HepG2 (cell line): ENCODE data around the gene GDAP1L1. TPM values are rescaled to one million over a fixed set of nuclear protein-coding genes. Genes with fewer than 3 reads are reported as not detected.

Source experiments
- AKAP8 ChIP-seq: sonication (generic); formaldehyde crosslinking; IDR thresholded peaks from 2 replicates; pipeline ENCODE4 v1.5.1; 2020; ENCODE audit warnings: mild to moderate bottlenecking, missing genetic modification reagents
- HDAC1 ChIP-seq: sonication (generic); formaldehyde crosslinking; IDR thresholded peaks from 2 replicates; pipeline ENCODE4 v1.5.1; 2020; ENCODE audit warnings: mild to moderate bottlenecking, missing genetic modification reagents
- KDM2A ChIP-seq: sonication (generic); formaldehyde crosslinking; IDR thresholded peaks from 2 replicates; pipeline ENCODE4 v1.4.0; 2020; ENCODE audit warnings: low read depth, missing genetic modification reagents, borderline replicate concordance
- KDM3A ChIP-seq: IDR thresholded peaks from 2 replicates; pipeline ENCODE4 v1.6.1; 2018; ENCODE audit warnings: low read depth, missing compliant biosample characterization
- MED1 ChIP-seq: sonication (generic); formaldehyde crosslinking; IDR thresholded peaks from 2 replicates; pipeline ENCODE4 v1.4.0; 2020; ENCODE audit warnings: missing genetic modification reagents
- MEF2D ChIP-seq: sonication (generic); formaldehyde crosslinking; IDR thresholded peaks from 2 replicates; pipeline ENCODE4 v1.5.1; 2020; ENCODE audit warnings: mild to moderate bottlenecking, missing genetic modification reagents
- NCOA5 ChIP-seq: sonication (generic); formaldehyde crosslinking; IDR thresholded peaks from 2 replicates; pipeline ENCODE4 v1.4.0; 2020; ENCODE audit warnings: missing genetic modification reagents
- SP2 ChIP-seq: sonication (generic); formaldehyde crosslinking; IDR thresholded peaks from 2 replicates; pipeline ENCODE4 v1.5.1; 2020; ENCODE audit warnings: mild to moderate bottlenecking, missing genetic modification reagents
- TAF15 ChIP-seq: fragments of 200-400 bp; formaldehyde crosslinking; IDR thresholded peaks from one replicate; pipeline ENCODE4 v1.6.1; 2018; ENCODE audit warnings: mild to moderate bottlenecking, low read depth, low read length; ENCODE audit not compliant: poor library complexity, severe bottlenecking
- TOPORS ChIP-seq: sonication (generic); formaldehyde crosslinking; IDR thresholded peaks from 2 replicates; pipeline ENCODE4 v1.8.0; 2023; ENCODE audit warnings: mild to moderate bottlenecking, missing genetic modification reagents
- YY1 ChIP-seq: IDR thresholded peaks from 2 replicates; pipeline ENCODE4 v1.6.1; 2011; ENCODE audit warnings: low read length, low read depth, moderate library complexity, mild to moderate bottlenecking; ENCODE audit not compliant: insufficient read depth, insufficient replicate concordance
- ZFX ChIP-seq: sonication (generic); formaldehyde crosslinking; IDR thresholded peaks from 2 replicates; pipeline ENCODE4 v1.4.0; 2020; ENCODE audit warnings: mild to moderate bottlenecking, low read depth, missing genetic modification reagents, moderate library complexity
- ZFY ChIP-seq: sonication (generic); formaldehyde crosslinking; IDR thresholded peaks from 2 replicates; pipeline ENCODE4 v1.4.0; 2020; ENCODE audit warnings: missing genetic modification reagents
- ZNF337 ChIP-seq: sonication (generic); formaldehyde crosslinking; IDR thresholded peaks from 2 replicates; pipeline ENCODE4 v1.5.1; 2020; ENCODE audit warnings: missing genetic modification reagents, low read depth, mild to moderate bottlenecking, borderline replicate concordance
- ZNF7 ChIP-seq: IDR thresholded peaks from 2 replicates; pipeline ENCODE4 v1.6.1; 2016; ENCODE audit warnings: missing biosample characterization, missing genetic modification reagents
- polyA plus RNA-seq, 8 experiments: library from polyadenylated mRNA; depleted of rRNA in 3 of 8; stranded (reverse) in 7 of 8; unstranded in 1 of 8; fragments of >200 nt; fragmentation: Illumina TruSeq in 4 of 8; extraction: Trizol in 4 of 8; gene quantifications; 2 replicates each; pipeline versions ENCODE4 v1.2.1 to v1.2.3, GENCODE V29; 2011 to 2016; ENCODE audit warnings: low read depth in 4 of 8, missing spikeins in 1 of 8, mixed read lengths in 1 of 8; ENCODE audit not compliant: insufficient read depth in 1 of 8
- total RNA-seq, 5 experiments: library from RNA; depleted of rRNA; stranded (reverse); fragments of >200 nt; fragmentation: Illumina TruSeq; extraction: Trizol; gene quantifications; 2 replicates each; pipeline ENCODE4 v1.2.3, GENCODE V29; 2016; ENCODE audit warnings: low read depth in 1 of 5
- TF ChIP-seq, protein P1 (sequence below): IDR thresholded peaks from 2 replicates; pipeline ENCODE4 v1.6.1; 2016; ENCODE audit warnings: low read depth, borderline replicate concordance
- TF ChIP-seq, protein P2 (sequence below): sonication (generic); formaldehyde crosslinking; IDR thresholded peaks from 2 replicates; pipeline ENCODE4 v1.9.0; 2021; ENCODE audit warnings: missing genetic modification reagents, borderline replicate concordance
- TF ChIP-seq, protein P3 (sequence below): sonication (generic); formaldehyde crosslinking; IDR thresholded peaks from 2 replicates; pipeline ENCODE4 v1.4.0; 2020; ENCODE audit warnings: missing genetic modification reagents, borderline replicate concordance
- TF ChIP-seq, protein P4 (sequence below): sonication (generic); formaldehyde crosslinking; IDR thresholded peaks from 2 replicates; pipeline ENCODE4 v1.4.0; 2020; ENCODE audit warnings: mild to moderate bottlenecking, low read depth, missing genetic modification reagents
- TF ChIP-seq, protein P5 (sequence below): sonication (generic); formaldehyde crosslinking; IDR thresholded peaks from 2 replicates; pipeline ENCODE4 v1.5.0; 2020; ENCODE audit warnings: mild to moderate bottlenecking, missing genetic modification reagents

GDAP1L1 gene
- total and polyA plus RNA-seq, 2 of the 13 experiments (the other 11 are each of a cell fraction or from before 2014, with no cell fraction given), result 0.04 TPM; not detected in 1

DNA sequence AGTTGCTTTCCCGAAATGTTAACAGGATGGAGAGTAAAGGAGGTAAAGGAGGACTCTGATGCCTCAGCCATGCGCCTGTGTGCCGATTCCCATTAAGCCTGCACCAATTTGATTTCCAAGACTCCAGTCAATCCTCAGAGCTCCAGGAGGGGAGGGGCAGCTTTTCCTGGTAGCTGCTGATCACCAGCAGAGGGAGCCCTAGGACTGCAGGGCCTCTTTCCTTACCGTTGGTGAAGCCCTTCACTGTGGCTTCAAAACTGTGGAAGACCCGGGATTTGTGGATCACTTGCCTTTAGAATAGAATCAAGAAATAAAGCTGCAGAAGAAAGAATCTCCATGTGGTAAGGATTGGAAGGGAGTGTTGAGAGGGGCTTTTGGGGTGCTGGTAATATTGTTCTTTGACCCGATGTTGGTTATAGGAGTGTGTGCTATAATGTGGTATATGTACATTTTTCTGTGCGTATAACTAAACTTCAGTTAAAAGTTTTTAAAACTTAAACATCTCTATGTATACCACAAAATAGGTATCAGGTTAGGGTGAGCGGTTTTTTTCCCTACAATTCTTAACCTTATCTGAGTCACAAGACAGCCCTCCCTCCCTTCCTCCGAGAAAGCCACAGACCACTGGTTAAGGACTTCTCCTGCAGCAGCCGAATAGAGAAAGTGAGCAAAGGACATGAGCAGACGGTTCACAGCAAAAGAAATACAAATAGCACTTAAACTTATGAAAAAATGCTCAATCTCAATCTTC lies 29.6 kb upstream of the GDAP1L1 start (continued):
- TF ChIP-seq ZFX (CRISPR knock-in tag) (no peak), ZNF7 (no peak), MEF2D (CRISPR knock-in tag) (no peak), TOPORS (peak; percentile 63; the same call in 1 of the 2 replicates), YY1 (peak; percentile 39), MED1 (0 out of 2 replicates have a peak, but pooled peaks have one; percentile 31), AKAP8 (CRISPR knock-in tag) (no peak), TAF15 (no peak), NCOA5 (CRISPR knock-in tag) (no peak), ZFY (CRISPR knock-in tag) (no peak), KDM2A (CRISPR knock-in tag) (peak; percentile 73; the same call in 1 of the 2 replicates), SP2 (CRISPR knock-in tag) (no peak), ZNF337 (CRISPR knock-in tag) (no peak), HDAC1 (0 out of 2 replicates have a peak, but pooled peaks have one; percentile 35), KDM3A (CRISPR knock-in tag) (0 out of 2 replicates have a peak, but pooled peaks have one; percentile 81)
- TF ChIP-seq, protein P1, sequence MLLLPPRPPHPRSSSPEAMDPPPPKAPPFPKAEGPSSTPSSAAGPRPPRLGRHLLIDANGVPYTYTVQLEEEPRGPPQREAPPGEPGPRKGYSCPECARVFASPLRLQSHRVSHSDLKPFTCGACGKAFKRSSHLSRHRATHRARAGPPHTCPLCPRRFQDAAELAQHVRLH (CRISPR knock-in tag), result peak; percentile 53; the same call in 1 of the 2 replicates
- TF ChIP-seq, protein P2, sequence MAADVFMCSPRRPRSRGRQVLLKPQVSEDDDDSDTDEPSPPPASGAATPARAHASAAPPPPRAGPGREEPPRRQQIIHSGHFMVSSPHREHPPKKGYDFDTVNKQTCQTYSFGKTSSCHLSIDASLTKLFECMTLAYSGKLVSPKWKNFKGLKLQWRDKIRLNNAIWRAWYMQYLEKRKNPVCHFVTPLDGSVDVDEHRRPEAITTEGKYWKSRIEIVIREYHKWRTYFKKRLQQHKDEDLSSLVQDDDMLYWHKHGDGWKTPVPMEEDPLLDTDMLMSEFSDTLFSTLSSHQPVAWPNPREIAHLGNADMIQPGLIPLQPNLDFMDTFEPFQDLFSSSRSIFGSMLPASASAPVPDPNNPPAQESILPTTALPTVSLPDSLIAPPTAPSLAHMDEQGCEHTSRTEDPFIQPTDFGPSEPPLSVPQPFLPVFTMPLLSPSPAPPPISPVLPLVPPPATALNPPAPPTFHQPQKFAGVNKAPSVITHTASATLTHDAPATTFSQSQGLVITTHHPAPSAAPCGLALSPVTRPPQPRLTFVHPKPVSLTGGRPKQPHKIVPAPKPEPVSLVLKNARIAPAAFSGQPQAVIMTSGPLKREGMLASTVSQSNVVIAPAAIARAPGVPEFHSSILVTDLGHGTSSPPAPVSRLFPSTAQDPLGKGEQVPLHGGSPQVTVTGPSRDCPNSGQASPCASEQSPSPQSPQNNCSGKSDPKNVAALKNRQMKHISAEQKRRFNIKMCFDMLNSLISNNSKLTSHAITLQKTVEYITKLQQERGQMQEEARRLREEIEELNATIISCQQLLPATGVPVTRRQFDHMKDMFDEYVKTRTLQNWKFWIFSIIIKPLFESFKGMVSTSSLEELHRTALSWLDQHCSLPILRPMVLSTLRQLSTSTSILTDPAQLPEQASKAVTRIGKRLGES (CRISPR knock-in tag), result no peak
- TF ChIP-seq, protein P3, sequence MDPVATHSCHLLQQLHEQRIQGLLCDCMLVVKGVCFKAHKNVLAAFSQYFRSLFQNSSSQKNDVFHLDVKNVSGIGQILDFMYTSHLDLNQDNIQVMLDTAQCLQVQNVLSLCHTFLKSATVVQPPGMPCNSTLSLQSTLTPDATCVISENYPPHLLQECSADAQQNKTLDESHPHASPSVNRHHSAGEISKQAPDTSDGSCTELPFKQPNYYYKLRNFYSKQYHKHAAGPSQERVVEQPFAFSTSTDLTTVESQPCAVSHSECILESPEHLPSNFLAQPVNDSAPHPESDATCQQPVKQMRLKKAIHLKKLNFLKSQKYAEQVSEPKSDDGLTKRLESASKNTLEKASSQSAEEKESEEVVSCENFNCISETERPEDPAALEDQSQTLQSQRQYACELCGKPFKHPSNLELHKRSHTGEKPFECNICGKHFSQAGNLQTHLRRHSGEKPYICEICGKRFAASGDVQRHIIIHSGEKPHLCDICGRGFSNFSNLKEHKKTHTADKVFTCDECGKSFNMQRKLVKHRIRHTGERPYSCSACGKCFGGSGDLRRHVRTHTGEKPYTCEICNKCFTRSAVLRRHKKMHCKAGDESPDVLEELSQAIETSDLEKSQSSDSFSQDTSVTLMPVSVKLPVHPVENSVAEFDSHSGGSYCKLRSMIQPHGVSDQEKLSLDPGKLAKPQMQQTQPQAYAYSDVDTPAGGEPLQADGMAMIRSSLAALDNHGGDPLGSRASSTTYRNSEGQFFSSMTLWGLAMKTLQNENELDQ (CRISPR knock-in tag), result peak; percentile 83; the same call in 1 of the 2 replicates
- TF ChIP-seq, protein P4, sequence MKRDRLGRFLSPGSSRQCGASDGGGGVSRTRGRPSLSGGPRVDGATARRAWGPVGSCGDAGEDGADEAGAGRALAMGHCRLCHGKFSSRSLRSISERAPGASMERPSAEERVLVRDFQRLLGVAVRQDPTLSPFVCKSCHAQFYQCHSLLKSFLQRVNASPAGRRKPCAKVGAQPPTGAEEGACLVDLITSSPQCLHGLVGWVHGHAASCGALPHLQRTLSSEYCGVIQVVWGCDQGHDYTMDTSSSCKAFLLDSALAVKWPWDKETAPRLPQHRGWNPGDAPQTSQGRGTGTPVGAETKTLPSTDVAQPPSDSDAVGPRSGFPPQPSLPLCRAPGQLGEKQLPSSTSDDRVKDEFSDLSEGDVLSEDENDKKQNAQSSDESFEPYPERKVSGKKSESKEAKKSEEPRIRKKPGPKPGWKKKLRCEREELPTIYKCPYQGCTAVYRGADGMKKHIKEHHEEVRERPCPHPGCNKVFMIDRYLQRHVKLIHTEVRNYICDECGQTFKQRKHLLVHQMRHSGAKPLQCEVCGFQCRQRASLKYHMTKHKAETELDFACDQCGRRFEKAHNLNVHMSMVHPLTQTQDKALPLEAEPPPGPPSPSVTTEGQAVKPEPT (CRISPR knock-in tag), result no peak
- TF ChIP-seq, protein P5, sequence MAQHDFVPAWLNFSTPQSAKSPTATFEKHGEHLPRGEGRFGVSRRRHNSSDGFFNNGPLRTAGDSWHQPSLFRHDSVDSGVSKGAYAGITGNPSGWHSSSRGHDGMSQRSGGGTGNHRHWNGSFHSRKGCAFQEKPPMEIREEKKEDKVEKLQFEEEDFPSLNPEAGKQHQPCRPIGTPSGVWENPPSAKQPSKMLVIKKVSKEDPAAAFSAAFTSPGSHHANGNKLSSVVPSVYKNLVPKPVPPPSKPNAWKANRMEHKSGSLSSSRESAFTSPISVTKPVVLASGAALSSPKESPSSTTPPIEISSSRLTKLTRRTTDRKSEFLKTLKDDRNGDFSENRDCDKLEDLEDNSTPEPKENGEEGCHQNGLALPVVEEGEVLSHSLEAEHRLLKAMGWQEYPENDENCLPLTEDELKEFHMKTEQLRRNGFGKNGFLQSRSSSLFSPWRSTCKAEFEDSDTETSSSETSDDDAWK (CRISPR knock-in tag), result no peak
